Activated B cell treated with CpG ODN at 0.5 μM for 24 hours (primary cell): Measurements from ENCODE around the gene GPD1L. TPM values are rescaled to one million over a fixed set of nuclear protein-coding genes. Genes with fewer than 3 reads are reported as not detected.
A peak's percentile ranks its signal among the peaks of the same experiment; 100 is the strongest.

Experiments used
- ATAC-seq: fragments of 200-7000 bp; cut with Tn5 transposase; one replicate; pipeline ENCODE4 v1.10.0; 2021; ENCODE audit warnings: low read depth, mild to moderate bottlenecking, moderate library complexity
- CTCF ChIA-PET: fragments of 350-600 bp; sonication (Branson Sonifier 250); formaldehyde crosslinking; loops from one replicate; lab custom pipeline; 2021; ENCODE audit warnings: antibody characterized with exemption; lab: Charles Lee
- POLR2A ChIA-PET: fragments of 350-600 bp; sonication (Branson Sonifier 250); formaldehyde crosslinking; loops from one replicate; lab custom pipeline; 2021; ENCODE audit warnings: antibody characterized with exemption; lab: Charles Lee
- DNase-seq: peaks from one replicate; pipeline ENCODE4 v3.0.0; 2022
- H3K27ac Mint-ChIP-seq: one replicate; pipeline ENCODE4 v1.8.0; 2020; ENCODE audit warnings: mixed read lengths
- H3K27me3 Mint-ChIP-seq: one replicate; pipeline ENCODE4 v1.8.0; 2021; ENCODE audit warnings: mixed read lengths
- H3K36me3 Mint-ChIP-seq: one replicate; pipeline ENCODE4 v1.8.0; 2021; ENCODE audit warnings: low read depth, mixed read lengths
- H3K4me1 Mint-ChIP-seq: one replicate; pipeline ENCODE4 v1.8.0; 2021; ENCODE audit warnings: mixed read lengths
- H3K4me3 Mint-ChIP-seq: one replicate; pipeline ENCODE4 v1.8.0; 2020; ENCODE audit warnings: mild to moderate bottlenecking, mixed read lengths
- H3K9me3 Mint-ChIP-seq: one replicate; pipeline ENCODE4 v1.8.0; 2020; ENCODE audit warnings: mixed read lengths
- intact Hi-C: fragments of 100-400 bp; cut with micrococcal nuclease; formaldehyde crosslinking; loops from one replicate; pipeline ENCODE4 v1.15.1; 2024
- total RNA-seq: library from RNA; stranded (reverse); gene quantifications from 2 replicates; pipeline ENCODE4 v1.2.3, GENCODE V29; 2022
- TF ChIP-seq, protein P1 (sequence below): fragments of 200-600 bp; IDR thresholded peaks from one replicate; pipeline ENCODE4 v1.8.0; 2022; ENCODE audit warnings: antibody characterized with exemption, mild to moderate bottlenecking

Gene GPD1L
- total RNA-seq, 1 donor from 2014 or later: 8.2 TPM

DNA sequence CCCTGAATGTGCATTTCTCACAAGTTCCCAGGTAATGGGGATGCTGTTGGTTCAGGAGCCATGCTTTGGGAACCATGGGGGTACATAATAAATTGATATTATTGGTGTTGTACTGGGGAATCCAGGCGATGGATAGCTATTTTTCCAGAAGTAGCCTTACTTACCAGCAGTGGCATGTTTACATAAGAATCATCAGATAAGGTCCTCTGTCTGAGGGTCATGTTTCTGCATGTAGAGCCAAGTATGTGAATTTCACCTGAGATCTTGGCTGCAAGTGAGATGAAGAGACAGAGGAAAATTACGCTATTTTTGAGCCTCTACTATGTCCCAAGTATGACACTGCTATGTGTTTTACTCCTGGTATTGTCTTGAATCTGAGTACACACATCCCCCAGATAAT, 26.3 kb downstream of the GPD1L start:
- intact Hi-C loops: no loop called here
- H3K4me3 Mint-ChIP-seq: no peak overlapping the region
- ChIA-PET POLR2A (no interaction called here), CTCF (interaction anchor here (1.4 kb wide), 1 partner anchor 113 kb away, joined by 4 read pairs; no protein-coding TSS in a partner anchor)
- DNase-seq: no peak
- no peak overlapping the region for H3K27ac Mint-ChIP-seq
- H3K9me3 Mint-ChIP-seq: no peaks in the 10 kb centered on the region
- peaks cover 24% of the 10 kb centered on the region for H3K36me3 Mint-ChIP-seq
- no peak for ATAC-seq
- no peaks in the 10 kb centered on the region for H3K27me3 Mint-ChIP-seq
- TF ChIP-seq, protein P1, sequence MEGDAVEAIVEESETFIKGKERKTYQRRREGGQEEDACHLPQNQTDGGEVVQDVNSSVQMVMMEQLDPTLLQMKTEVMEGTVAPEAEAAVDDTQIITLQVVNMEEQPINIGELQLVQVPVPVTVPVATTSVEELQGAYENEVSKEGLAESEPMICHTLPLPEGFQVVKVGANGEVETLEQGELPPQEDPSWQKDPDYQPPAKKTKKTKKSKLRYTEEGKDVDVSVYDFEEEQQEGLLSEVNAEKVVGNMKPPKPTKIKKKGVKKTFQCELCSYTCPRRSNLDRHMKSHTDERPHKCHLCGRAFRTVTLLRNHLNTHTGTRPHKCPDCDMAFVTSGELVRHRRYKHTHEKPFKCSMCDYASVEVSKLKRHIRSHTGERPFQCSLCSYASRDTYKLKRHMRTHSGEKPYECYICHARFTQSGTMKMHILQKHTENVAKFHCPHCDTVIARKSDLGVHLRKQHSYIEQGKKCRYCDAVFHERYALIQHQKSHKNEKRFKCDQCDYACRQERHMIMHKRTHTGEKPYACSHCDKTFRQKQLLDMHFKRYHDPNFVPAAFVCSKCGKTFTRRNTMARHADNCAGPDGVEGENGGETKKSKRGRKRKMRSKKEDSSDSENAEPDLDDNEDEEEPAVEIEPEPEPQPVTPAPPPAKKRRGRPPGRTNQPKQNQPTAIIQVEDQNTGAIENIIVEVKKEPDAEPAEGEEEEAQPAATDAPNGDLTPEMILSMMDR: no peak
- H3K4me1 Mint-ChIP-seq: peaks cover 6% of the 10 kb centered on the region

DNA sequence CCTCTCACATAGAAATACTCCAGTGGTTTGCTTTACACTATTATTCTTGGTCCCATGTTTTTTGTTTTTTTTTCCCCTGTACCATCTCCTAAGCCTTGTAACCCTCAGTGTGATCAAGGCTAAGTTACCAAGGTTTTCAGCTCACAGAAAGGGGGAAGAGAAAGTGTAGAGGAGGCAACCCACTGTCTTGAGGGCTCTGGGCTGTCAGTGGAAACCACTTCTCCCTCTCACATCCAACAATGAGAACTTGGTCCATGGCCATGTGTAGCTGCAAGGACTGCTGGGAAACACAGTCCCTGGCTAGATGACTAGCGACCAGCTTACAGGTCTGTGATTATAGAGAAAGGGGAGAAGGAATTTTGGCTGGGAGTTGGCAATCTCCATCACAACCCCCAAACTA, 30.3 kb downstream of the GPD1L start:
- CTCF ChIA-PET: no interaction called here

DNA sequence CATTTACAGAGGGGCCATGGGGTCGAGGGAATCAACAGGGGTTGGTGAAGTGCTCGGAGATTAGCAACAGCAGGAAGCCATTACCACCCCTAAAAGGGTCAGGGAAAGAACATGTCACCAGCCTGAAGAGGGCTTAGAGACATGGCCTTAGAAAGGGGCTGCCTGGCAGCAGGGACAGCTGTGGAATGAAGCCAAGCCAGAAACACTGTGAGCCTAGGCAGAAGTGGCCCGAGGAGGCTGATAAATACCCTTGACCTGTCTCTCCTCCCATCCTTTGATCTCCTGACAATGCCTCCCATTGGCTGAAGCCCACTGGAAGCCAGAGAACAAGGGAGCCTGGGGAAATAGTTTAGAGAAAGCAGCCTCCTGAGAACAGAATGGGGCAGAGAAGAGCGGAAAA, 31.4 kb downstream of the GPD1L start:
- POLR2A ChIA-PET: no interaction called here
- ATAC-seq (no peak), DNase-seq (no peak)
- Mint-ChIP-seq H3K27ac (no peak overlapping the region), H3K4me1 (peaks cover 20% of the 10 kb centered on the region), H3K9me3 (no peaks in the 10 kb centered on the region), H3K4me3 (no peak overlapping the region), H3K27me3 (no peaks in the 10 kb centered on the region), H3K36me3 (peaks cover 13% of the 10 kb centered on the region)
- intact Hi-C loops: no loop called here
- CTCF ChIA-PET: no interaction called here
- TF ChIP-seq, protein P1: no peak

More for the DNA sequence above, 30.3 kb downstream of the GPD1L start:
- H3K9me3 Mint-ChIP-seq: no peaks in the 10 kb centered on the region
- POLR2A ChIA-PET: no interaction called here
- no peak for DNase-seq
- peaks cover 20% of the 10 kb centered on the region for H3K4me1 Mint-ChIP-seq
- H3K27me3 Mint-ChIP-seq: no peaks in the 10 kb centered on the region
- intact Hi-C loops: no loop called here
- TF ChIP-seq, protein P1: no peak
- no peak for ATAC-seq
- peaks cover 14% of the 10 kb centered on the region for H3K36me3 Mint-ChIP-seq
- H3K4me3 Mint-ChIP-seq: no peak overlapping the region
- no peak overlapping the region for H3K27ac Mint-ChIP-seq

DNA sequence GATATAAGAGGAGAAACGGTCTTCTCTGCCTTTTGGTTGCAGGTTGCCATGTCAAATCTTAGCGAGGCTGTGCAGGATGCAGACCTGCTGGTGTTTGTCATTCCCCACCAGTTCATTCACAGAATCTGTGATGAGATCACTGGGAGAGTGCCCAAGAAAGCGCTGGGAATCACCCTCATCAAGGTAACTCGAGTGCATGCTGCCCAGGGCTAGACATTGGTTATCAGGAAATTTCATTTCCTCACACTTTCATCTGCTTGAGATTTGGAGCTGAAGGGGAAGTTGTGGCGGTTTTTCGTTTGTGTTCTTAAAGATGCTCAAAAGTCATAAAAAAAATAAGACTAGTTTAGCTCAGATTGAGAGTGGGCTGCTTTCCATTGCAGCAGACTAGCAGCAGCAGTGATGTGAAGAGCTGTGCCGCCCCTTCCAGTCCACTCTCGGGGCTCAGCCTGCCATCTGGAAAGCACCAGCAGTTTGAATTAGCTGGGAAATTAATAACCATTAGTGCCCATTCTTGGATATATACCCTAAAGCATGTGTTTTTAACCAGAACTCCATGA, 32.2 kb downstream of the GPD1L start:
- Mint-ChIP-seq H3K27me3 (no peaks in the 10 kb centered on the region), H3K4me3 (no peak overlapping the region), H3K36me3 (peaks cover 13% of the 10 kb centered on the region), H3K4me1 (peaks cover 20% of the 10 kb centered on the region), H3K27ac (peak overlapping the region; percentile 30), H3K9me3 (no peaks in the 10 kb centered on the region)
- DNase-seq (no peak), ATAC-seq (peak; percentile 34)
- TF ChIP-seq, protein P1: no peak
- CTCF ChIA-PET: interaction anchor here (0.6 to 2.2 kb wide), 2 partner anchors 119 to 209 kb away, joined by 3 to 10 read pairs; no protein-coding TSS in a partner anchor
- POLR2A ChIA-PET: no interaction called here
- intact Hi-C loops: no loop called here

DNA sequence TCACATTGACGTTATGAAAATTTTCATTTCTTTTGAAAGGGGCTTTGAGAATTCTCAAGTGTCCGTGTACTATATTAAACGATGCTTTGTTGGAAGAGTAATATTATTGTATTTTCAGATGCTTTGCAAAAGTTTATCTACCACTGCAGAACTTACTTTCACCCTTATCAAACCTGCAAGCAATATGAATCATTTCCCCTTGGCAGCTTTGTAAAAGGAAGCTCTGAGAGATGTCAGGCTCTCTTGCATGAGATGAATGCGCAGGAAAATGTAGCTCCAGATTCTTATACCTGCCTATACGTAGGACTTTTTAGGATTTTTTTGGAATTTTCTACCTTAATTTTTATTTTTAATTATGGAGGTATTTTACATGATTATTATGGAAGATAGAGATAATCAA, 34.5 kb downstream of the GPD1L start:
- no peak overlapping the region for H3K4me3 Mint-ChIP-seq
- TF ChIP-seq, protein P1: no peak
- peaks cover 33% of the 10 kb centered on the region for H3K4me1 Mint-ChIP-seq
- POLR2A ChIA-PET: no interaction called here
- no peaks in the 10 kb centered on the region for H3K27me3 Mint-ChIP-seq
- H3K36me3 Mint-ChIP-seq: peaks cover 10% of the 10 kb centered on the region
- CTCF ChIA-PET: no interaction called here
- ATAC-seq: no peak
- H3K27ac Mint-ChIP-seq: no peak overlapping the region
- intact Hi-C loops: loop anchor here (5.0 kb wide), 1 partner anchor 1374 kb away; no protein-coding TSS in a partner anchor
- H3K9me3 Mint-ChIP-seq: no peaks in the 10 kb centered on the region
- no peak for DNase-seq
